GM10847 (cell line): ENCODE data around the gene SASH3.
A peak's percentile ranks its signal among the peaks of the same experiment; 100 is the strongest.

Experiments
- POLR2A ChIP-seq: IDR thresholded peaks from 2 replicates; pipeline ENCODE4 v1.6.1; 2011; ENCODE audit not compliant: insufficient read length; ENCODE audit errors: extremely low read depth

SASH3 gene

GRCh38 chrX:129750971-129751370 lies 28.8 kb upstream of the SASH3 start:
- no peak for TF ChIP-seq POLR2A

- TF ChIP-seq POLR2A = no peak
Measured at GRCh38 chrX:129754056-129755024, 25.4 kb upstream of the SASH3 start.

GRCh38 chrX:129755779-129756650 lies 23.7 kb upstream of the SASH3 start:
- no peak for TF ChIP-seq POLR2A

GRCh38 chrX:129759576-129760061 lies 20.1 kb upstream of the SASH3 start:
- TF ChIP-seq POLR2A = no peak

- TF ChIP-seq POLR2A = no peak
Measured at GRCh38 chrX:129760155-129760554, 19.6 kb upstream of the SASH3 start.

GRCh38 chrX:129760981-129761380 lies 18.8 kb upstream of the SASH3 start:
- no peak for TF ChIP-seq POLR2A

GRCh38 chrX:129761596-129761995 lies 18.2 kb upstream of the SASH3 start:
- no peak for TF ChIP-seq POLR2A

- no peak for TF ChIP-seq POLR2A
Measured at GRCh38 chrX:129762448-129762847, 17.3 kb upstream of the SASH3 start.

- no peak for TF ChIP-seq POLR2A
Measured at GRCh38 chrX:129763666-129764065, 16.1 kb upstream of the SASH3 start.

GRCh38 chrX:129768186-129768585 lies 11.6 kb upstream of the SASH3 start:
- TF ChIP-seq POLR2A = no peak

- TF ChIP-seq POLR2A = no peak
Measured at GRCh38 chrX:129768586-129769466, 10.9 kb upstream of the SASH3 start.

- no peak for TF ChIP-seq POLR2A
Measured at GRCh38 chrX:129769467-129770154, 10.1 kb upstream of the SASH3 start.

- no peak for TF ChIP-seq POLR2A
Measured at GRCh38 chrX:129771266-129771995, 8.3 kb upstream of the SASH3 start.

- peak; percentile 20 for TF ChIP-seq POLR2A
Measured at GRCh38 chrX:129772796-129773431, 6.8 kb upstream of the SASH3 start.
